GM03348 (cell line): ENCODE data around the gene CERS6.
"Not testable (repeated sequence)": the region's sequence is repeated elsewhere in the genome, so short reads cannot be mapped to it uniquely, and the experiment has no call there.

Source experiments
- DNase-seq: peaks from one replicate; pipeline ENCODE4 v3.0.0; 2012; ENCODE audit warnings: low spot score

CERS6 gene

DNA sequence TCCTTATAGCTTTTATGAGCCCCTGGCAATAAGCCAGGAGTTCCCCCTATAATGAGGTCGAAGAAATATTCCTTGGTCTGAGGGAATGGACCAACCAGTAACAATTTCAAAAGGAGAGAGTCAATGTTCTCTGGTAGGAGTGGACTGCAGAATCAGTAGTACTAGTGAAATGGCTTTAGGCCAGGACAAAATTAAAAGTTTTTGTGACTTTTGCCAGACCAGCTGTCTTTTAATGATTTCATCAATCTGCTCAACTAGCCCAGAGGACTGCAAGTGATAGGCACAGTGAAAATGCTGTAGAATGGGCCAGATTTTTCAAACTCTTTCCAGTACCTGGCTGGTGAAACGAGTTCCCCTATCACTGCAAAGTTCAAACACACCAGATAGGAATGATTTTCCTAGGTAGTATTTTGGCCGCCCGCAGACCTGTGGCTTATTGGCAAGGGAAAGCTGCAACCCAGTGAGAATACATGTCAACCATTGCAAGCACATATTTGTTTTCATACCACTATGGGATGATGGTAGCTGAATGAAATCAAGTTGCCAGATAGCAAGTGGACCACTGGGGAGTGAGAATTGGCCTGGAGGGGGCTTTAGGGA lies 45.5 kb downstream of the CERS6 start:
- no peak for DNase-seq

DNA sequence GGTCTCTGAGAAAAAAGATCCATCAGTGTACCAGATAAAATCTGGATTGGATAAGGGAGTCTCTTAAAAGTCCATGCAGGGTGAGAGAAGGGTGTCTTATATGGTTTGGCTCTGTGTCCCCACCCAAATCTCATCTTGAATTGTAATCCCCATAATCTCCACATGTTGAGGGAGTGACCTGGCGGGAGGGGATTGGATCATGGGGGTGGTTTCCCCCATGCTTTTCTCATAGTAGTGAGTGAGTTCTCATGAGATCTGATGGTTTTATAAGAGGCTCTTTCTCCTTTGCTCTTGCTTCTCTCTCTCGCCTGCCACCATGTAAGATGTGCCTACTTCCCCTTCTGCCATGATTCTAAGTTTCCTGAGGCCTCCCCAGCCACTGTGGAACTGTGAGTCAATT lies 46.8 kb downstream of the CERS6 start:
- DNase-seq: not testable (repeated sequence)

DNA sequence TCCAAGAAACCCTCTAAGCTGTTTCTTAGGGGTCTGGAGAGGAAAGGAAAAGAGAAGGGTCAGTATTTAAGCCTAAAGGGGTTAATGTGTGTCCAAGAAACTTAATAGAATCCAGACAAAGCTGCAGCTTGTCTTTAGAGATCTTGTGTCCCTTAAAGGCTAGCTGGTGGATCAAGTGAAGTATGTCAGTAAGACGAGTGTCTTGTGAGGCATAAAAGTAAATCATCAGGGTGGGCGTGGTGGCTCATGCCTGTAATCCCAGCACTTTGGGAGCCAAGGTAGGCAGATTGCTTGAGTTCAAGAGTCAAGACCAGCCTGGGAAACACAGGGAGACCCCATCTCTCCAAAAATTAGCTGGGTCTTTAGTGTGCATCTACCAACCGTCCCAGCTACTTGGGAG lies 47.8 kb downstream of the CERS6 start:
- DNase-seq: no peak

DNA sequence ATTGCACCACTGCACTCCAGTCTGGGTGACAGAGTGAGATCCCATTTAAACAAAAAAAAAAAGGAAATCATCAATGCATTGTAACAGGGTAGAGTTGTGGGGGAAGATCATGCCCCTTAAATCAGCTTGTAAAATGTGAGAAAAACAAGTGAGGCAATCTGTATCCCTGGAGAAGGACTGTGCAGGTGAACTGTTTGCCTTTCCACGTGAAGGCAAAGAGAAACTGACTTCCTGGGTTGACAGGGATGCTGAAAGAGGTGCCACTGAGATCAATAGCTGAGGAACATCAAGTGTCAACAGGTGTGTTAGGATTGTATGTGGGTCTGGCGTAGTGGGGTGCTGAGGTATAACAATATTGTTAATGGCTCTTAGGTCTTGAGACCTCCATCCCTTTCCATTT lies 48.3 kb downstream of the CERS6 start:
- DNase-seq: no peak

- DNase-seq: no peak
Measured at GRCh38 chr2:168510125-168510756, 54.2 kb downstream of the CERS6 start.

GRCh38 chr2:168514692-168515091 lies 58.6 kb downstream of the CERS6 start:
- no peak for DNase-seq

DNA sequence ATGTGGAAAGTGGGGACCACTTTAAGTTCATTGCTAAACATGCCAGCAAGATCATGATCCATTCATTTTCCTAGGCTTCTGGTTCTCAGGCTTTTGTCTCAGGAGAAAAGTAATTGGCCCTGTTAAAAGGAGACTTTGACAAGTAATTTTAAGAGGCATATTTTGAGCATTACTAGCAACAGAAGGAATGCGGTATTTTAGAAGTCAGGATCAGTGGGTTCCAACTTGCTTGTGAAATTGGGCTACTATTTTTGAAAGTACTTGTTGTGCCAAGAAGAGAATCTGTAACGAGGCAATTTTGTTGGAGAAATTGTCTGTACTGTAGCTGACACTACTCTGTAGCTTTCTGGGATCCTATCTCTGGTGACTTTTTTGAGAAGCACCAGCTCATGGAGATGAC lies 59.4 kb downstream of the CERS6 start:
- peak; percentile 78 for DNase-seq

DNA sequence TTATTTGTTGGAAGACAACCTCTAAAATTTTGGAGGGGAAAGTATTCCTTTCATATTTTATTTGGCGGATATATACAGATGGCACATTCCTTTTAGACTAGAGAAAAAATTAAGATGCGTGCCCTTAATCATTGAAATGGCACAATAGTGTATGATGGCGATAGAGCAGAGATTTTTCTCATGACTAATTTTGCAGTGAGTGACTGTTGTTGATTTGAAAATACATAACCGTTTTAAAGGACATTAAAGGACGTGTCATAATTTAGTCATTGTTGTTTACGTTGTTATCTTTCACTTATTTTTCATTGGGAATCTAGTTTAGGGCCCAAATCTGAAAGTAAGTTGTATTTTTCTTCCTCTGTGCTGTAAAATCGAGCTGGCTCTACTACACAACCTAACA lies 61.7 kb downstream of the CERS6 start:
- DNase-seq: no peak

GRCh38 chr2:168518555-168519066 lies 62.5 kb downstream of the CERS6 start:
- DNase-seq: no peak

GRCh38 chr2:168519534-168520308 lies 63.6 kb downstream of the CERS6 start:
- DNase-seq: no peak

DNA sequence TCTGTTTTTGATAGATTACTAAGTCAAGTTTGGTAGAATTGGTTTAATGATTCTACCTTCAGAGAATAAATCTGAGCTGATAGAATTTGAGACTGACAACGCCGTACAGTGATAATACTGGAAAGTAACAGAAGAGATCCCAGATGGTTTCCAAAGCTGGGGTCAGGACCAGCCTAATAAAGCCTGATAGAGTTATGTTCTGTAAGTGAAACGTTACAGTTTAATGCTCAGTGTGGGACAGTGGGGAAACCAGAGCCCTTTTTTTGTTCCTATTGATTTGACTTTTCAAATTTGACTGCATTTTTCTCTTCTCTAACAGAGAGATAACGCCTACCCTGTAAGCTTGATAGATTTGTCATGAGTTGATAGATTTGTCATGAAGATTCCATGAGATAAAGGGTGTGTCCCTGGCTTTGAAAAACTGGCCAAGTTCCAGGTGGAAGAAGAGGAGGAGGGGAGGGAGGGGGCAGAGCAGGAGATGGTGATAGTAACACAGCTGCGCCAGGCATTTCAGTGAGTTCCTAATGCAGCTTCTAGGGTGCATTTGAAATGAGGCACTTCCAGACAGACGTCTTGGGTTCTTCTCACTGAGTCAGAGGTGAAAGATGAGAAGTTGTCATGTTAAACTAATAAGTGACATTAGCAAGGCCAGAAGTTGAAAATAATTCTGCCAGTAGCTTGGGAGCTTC lies 65.1 kb downstream of the CERS6 start:
- no peak for DNase-seq

GRCh38 chr2:168522446-168522845 lies 66.4 kb downstream of the CERS6 start:
- no peak for DNase-seq

DNA sequence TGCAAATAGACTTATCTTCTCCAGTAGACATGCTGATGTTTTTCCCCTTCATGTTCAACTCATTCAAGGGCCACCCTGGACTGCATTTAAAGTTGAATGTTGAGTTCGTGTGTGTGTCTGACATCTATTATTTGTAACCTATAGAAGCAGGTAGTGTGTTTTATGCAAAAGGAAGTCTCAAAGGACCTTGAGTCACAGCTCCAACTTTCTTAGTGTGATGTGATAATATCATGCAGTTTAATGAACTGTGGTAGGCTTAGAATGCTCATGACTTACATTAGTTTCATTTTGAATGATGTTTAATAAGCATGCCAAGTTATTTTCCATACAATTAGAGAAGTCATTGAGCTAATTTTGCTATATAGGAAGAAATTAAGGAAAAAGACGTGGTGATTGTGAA lies 67.9 kb downstream of the CERS6 start:
- DNase-seq: no peak

DNA sequence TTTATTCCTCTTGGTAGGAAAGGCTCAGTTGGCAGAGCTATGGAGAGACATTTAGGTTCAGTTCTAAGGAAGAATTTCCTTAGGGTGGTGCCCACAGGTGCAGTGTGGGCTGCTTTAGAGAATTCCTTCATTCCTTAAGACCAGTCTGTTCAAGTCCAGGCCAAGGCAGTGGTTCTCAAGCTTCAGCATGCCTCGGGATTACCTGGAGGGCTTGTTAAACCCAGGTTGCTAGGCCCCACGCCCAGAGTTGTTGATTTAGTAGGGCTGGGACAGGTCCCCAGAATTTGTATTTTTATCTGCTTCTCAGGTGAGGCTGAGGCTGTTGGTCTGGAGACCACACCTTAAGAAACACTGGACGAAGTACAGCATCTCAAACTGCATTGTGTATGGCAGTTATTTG lies 68.9 kb downstream of the CERS6 start:
- DNase-seq: no peak

DNA sequence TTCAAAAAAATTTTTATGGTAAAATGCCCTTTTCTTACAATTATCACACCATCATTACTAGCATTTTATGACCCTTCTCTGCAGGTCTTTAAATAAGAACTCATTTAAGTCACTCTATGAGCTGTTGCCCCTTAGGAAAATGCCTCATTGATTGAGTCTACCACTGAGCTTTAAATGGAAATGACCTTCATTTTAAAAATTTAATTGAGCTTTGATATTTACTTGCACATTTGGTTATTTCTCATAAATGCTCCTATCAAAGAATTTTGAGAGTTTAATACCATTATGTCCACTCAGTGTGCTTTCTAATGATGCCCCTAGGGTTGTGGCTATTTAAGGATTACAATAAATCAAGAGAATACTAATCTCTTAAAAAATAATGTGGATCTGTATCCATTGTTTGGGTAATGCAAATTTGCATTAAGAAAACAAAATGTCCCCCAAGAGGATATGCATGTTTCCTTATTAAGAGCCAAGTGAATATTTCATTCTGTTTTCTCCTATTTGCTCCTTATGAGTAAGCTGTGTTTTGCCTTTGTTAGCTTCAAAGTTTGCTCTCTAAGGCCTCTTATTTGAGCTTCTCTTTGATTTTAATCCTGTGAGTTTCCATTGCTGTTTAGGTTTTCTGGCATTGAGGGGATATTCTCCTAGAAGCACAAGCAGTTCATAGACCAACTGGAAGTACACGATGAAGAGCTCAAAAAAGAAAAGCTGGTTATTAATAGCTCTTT lies 69.8 kb downstream of the CERS6 start:
- no peak for DNase-seq

GRCh38 chr2:168526641-168527040 lies 70.6 kb downstream of the CERS6 start:
- no peak for DNase-seq

DNA sequence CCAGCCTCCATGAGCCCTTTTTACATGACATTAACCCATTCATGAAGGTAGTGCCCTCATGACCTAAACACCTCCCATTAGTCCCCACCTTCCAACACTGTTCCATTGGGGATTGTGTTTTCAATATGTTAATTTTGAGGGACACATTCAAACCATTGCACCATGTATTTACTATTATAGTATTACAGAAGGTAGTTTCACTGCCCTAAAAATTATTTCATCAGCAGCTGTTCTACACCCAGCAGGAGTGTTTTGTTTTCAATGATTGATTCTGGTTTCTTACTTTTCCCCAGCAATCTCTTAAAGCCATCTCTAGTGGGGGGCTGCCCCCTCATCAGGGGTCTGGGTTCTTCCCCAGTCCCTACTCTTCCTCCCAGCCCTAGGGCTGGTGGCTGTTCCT lies 71.9 kb downstream of the CERS6 start:
- no peak for DNase-seq

- DNase-seq: peak; percentile 50
Measured at GRCh38 chr2:168528469-168528868, 72.4 kb downstream of the CERS6 start.

- DNase-seq: no peak
Measured at GRCh38 chr2:168529054-168529833, 73.2 kb downstream of the CERS6 start.

DNA sequence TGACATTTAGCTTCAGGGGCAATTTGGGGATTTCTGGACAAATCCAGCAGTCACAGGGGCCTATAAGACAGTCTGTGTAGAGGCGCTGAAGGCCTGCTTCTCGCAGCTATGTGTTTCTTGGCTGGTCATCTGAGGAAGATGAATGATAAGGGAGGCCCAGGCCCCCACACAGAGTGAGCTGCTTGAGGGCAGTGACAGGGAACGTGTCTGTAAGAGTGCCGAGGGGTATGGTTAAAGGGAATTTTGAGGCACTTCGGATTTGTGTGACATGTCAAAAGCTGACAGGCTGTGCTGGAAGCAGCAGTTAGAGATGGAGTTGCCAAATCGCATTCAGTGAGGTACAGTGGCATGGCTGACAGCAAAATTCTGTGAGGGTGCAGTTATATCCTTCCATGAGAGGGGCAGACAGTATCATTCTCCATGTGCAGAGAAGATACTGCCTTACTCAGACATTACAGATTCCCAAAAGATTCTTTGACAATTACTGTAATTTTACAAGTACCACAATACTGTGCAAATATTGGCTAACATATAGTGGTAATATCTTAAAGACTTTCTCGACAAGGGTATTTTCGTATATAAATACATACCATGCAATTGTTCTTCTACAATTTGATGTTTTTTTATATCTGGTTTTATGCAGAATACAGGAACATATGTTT lies 74.0 kb downstream of the CERS6 start:
- DNase-seq: no peak
